Activated naive CD4-positive, alpha-beta T cell treated with anti-CD3 and anti-CD28 coated beads for 36 hours (primary cell): Measurements from ENCODE around the gene ITGB4. TPM values are rescaled to one million over a fixed set of nuclear protein-coding genes. Genes with fewer than 3 reads are reported as not detected.

ENCODE experiments used
- CTCF ChIA-PET: fragments of 350-600 bp; sonication (Branson Sonifier 250); formaldehyde crosslinking; loops from one replicate; lab custom pipeline; 2021; ENCODE audit warnings: antibody characterized with exemption; lab: Charles Lee
- DNase-seq: peaks from one replicate; pipeline ENCODE4 v3.0.0-alpha.2; 2020
- H3K27ac Mint-ChIP-seq: one replicate; pipeline ENCODE4 v1.8.0; 2021; ENCODE audit warnings: mild to moderate bottlenecking, mixed read lengths
- H3K27me3 Mint-ChIP-seq: one replicate; pipeline ENCODE4 v1.8.0; 2021; ENCODE audit warnings: low read depth, mixed read lengths
- H3K36me3 Mint-ChIP-seq: one replicate; pipeline ENCODE4 v1.8.0; 2021; ENCODE audit warnings: low read depth, mixed read lengths
- H3K4me1 Mint-ChIP-seq: one replicate; pipeline ENCODE4 v1.8.0; 2021; ENCODE audit warnings: low read depth, mixed read lengths
- H3K4me3 Mint-ChIP-seq: one replicate; pipeline ENCODE4 v1.8.0; 2021; ENCODE audit warnings: mild to moderate bottlenecking, moderate library complexity, mixed read lengths
- H3K9me3 Mint-ChIP-seq: one replicate; pipeline ENCODE4 v1.8.0; 2021; ENCODE audit warnings: mixed read lengths
- intact Hi-C: fragments of 100-400 bp; cut with micrococcal nuclease; formaldehyde crosslinking; loops from one replicate; pipeline ENCODE4 v1.15.1; 2023
- microRNA-seq: library from miRNA; unstranded; fragments of <30 nt; microRNA quantifications from one replicate; pipeline ENCODE4 v1.2.0, GENCODE V29; 2022; ENCODE audit warnings: borderline microRNAs expressed, borderline replicate concordance
- total RNA-seq, 2 experiments: library from RNA; stranded (reverse); gene quantifications; one replicate each; pipeline ENCODE4 v1.2.3, GENCODE V29; 2021

ITGB4 gene
- total RNA-seq, 2 experiments from 2014 or later = 0.83 to 1.0 TPM

- no peaks in the 10 kb centered on the region for H3K27me3 Mint-ChIP-seq
- CTCF ChIA-PET = interaction anchor here (0.5 to 1.0 kb wide), 3 partner anchors 8 to 194 kb away, joined by 3 read pairs; no protein-coding TSS in a partner anchor
- DNase-seq = no peak
- no peaks in the 10 kb centered on the region for H3K9me3 Mint-ChIP-seq
- peaks cover 28% of the 10 kb centered on the region for H3K4me1 Mint-ChIP-seq
- no peak overlapping the region for H3K4me3 Mint-ChIP-seq
- peak overlapping the region; percentile 3 for H3K27ac Mint-ChIP-seq
- intact Hi-C loops = no loop called here
- peaks cover 8% of the 10 kb centered on the region for H3K36me3 Mint-ChIP-seq
These were observed 72.2 kb downstream of the ITGB4 start for GRCh38 chr17:75793460-75793859.

- no peak for DNase-seq
- Mint-ChIP-seq H3K27me3 (no peaks in the 10 kb centered on the region), H3K4me1 (peaks cover 24% of the 10 kb centered on the region), H3K27ac (no peak overlapping the region), H3K9me3 (no peaks in the 10 kb centered on the region), H3K4me3 (no peak overlapping the region), H3K36me3 (peaks cover 14% of the 10 kb centered on the region)
- intact Hi-C loops = no loop called here
- CTCF ChIA-PET = interaction anchor here (0.7 to 1.6 kb wide), 7 partner anchors 9 to 482 kb away, joined by 3 to 7 read pairs (median 3); partner anchors contain the start of gene TRIM65
These were observed 74.8 kb downstream of the ITGB4 start for GRCh38 chr17:75795820-75796607.

GRCh38 chr17:75799402-75799801, 78.1 kb downstream of the ITGB4 start:
- peaks cover 14% of the 10 kb centered on the region for H3K4me1 Mint-ChIP-seq
- DNase-seq = no peak
- CTCF ChIA-PET = interaction anchor here (0.9 to 1.7 kb wide), 3 partner anchors 12 to 48 kb away, joined by 4 to 5 read pairs (median 4); no protein-coding TSS in a partner anchor
- no peak overlapping the region for H3K4me3 Mint-ChIP-seq
- H3K36me3 Mint-ChIP-seq = peaks cover 7% of the 10 kb centered on the region
- intact Hi-C loops = no loop called here
- H3K27me3 Mint-ChIP-seq = no peaks in the 10 kb centered on the region
- H3K9me3 Mint-ChIP-seq = no peaks in the 10 kb centered on the region
- no peak overlapping the region for H3K27ac Mint-ChIP-seq

- no peaks in the 10 kb centered on the region for H3K27me3 Mint-ChIP-seq
- peaks cover 5% of the 10 kb centered on the region for H3K36me3 Mint-ChIP-seq
- H3K9me3 Mint-ChIP-seq = no peaks in the 10 kb centered on the region
- DNase-seq = no peak
- CTCF ChIA-PET = interaction anchor here (0.6 to 1.7 kb wide), 5 partner anchors 23 to 654 kb away, joined by 3 to 5 read pairs (median 3); no protein-coding TSS in a partner anchor
- H3K4me3 Mint-ChIP-seq = no peak overlapping the region
- no peak overlapping the region for H3K27ac Mint-ChIP-seq
- peaks cover 16% of the 10 kb centered on the region for H3K4me1 Mint-ChIP-seq
- intact Hi-C loops = no loop called here
These were observed 82.6 kb downstream of the ITGB4 start for GRCh38 chr17:75803883-75804282.

GRCh38 chr17:75806822-75807500, 85.7 kb downstream of the ITGB4 start:
- no peaks in the 10 kb centered on the region for H3K27me3 Mint-ChIP-seq
- intact Hi-C loops = no loop called here
- H3K4me3 Mint-ChIP-seq = no peak overlapping the region
- H3K4me1 Mint-ChIP-seq = peaks cover 16% of the 10 kb centered on the region
- no peak for DNase-seq
- H3K27ac Mint-ChIP-seq = no peak overlapping the region
- no peaks in the 10 kb centered on the region for H3K9me3 Mint-ChIP-seq
- CTCF ChIA-PET = interaction anchor here (0.6 kb wide), 1 partner anchor 11 kb away, joined by 4 read pairs; no protein-coding TSS in a partner anchor
- no peaks in the 10 kb centered on the region for H3K36me3 Mint-ChIP-seq

Small RNAs within 50 kb of the gene (microRNA-seq; reads per million reads assigned to microRNA genes)
- 2.2 reads per million for gene MIR4738

Other genes starting within 250 kb of the ITGB4 start
- gene CASKIN2, start 205.9 kb upstream of the ITGB4 start, total RNA-seq = 1 to 10 TPM; 1.0 to 1.1 TPM
- gene TSEN54, start 204.9 kb upstream of the ITGB4 start, total RNA-seq = 10 to 100 TPM; 21.4 to 22.0 TPM
- gene LLGL2, start 195.8 kb upstream of the ITGB4 start, total RNA-seq = 1 to 10 TPM; 6.2 to 6.8 TPM
- 10 to 100 TPM; 24.6 to 29.7 TPM for gene MYO15B, start 133.7 kb upstream of the ITGB4 start, total RNA-seq
- not detected for gene SMIM5, start 88.0 kb upstream of the ITGB4 start, total RNA-seq
- gene RECQL5, start 54.3 kb upstream of the ITGB4 start, total RNA-seq = 10 to 100 TPM; 36.2 to 44.0 TPM
- gene SAP30BP, start 54.1 kb upstream of the ITGB4 start, total RNA-seq = 10 to 100 TPM; 68.3 TPM
- 10 to 100 TPM; 48.7 to 50.2 TPM for gene GALK1, start 43.7 kb downstream of the ITGB4 start, total RNA-seq
- 10 to 100 TPM; 19.1 to 21.4 TPM for gene UNK, start 63.3 kb downstream of the ITGB4 start, total RNA-seq
- gene UNC13D, start 122.9 kb downstream of the ITGB4 start, total RNA-seq = 10 to 100 TPM; 98.5 to 99.1 TPM
- 10 to 100 TPM; 65.0 to 68.7 TPM for gene WBP2, start 133.9 kb downstream of the ITGB4 start, total RNA-seq
- 1 to 10 TPM; 8.1 to 9.6 TPM for gene TRIM47, start 157.1 kb downstream of the ITGB4 start, total RNA-seq
- gene TRIM65, start 175.5 kb downstream of the ITGB4 start, total RNA-seq = 10 to 100 TPM; 24.5 to 25.5 TPM
- gene MRPL38, start 183.4 kb downstream of the ITGB4 start, total RNA-seq = 100 to 1,000 TPM; 109 to 117 TPM
- 10 to 100 TPM; 20.7 to 21.0 TPM for gene FBF1, start 219.6 kb downstream of the ITGB4 start, total RNA-seq